ENCODE measurements around the gene LDLRAD3.

LDLRAD3 gene

GRCh38 chr11:36061471-36061870, 117.6 kb downstream of the LDLRAD3 start:
- Mint-ChIP-seq H3K9me3 (peaks cover 4% of the 10 kb centered on the region), H3K27me3 (peaks cover 14% of the 10 kb centered on the region), H3K4me3 (no peak overlapping the region), H3K4me1 (ENCODE audit: low read depth) (no peaks in the 10 kb centered on the region), H3K27ac (no peak overlapping the region), H3K36me3 (ENCODE audit: low read depth) (no peaks in the 10 kb centered on the region)

DNA sequence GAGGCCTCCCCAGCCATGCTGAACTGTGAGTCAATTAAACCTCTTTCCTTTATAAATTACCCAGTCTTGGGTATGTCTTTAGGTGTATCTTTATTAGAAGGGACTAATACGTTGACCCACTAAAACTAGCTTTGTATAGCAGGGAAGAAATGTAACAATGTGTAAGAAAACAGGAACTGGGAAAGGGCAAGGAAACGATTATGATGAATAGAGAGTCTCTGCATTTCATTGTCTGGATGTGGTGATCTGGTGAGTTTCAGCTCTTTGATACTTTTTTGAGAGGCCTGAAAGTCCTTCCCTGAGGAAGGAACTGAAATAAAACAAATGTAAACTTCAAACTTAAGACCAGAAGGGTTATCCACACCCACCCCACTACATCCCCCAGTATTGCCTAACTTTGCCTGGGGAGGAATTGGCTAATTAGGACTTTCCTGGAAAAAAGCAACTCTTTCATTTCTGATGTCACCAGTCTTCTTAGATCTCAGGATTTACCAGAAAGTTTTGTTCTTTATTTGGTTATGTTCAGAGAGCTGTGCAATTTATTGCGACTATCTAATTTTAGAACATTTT, 119.0 kb downstream of the LDLRAD3 start:
- Mint-ChIP-seq H3K4me1 (ENCODE audit: low read depth) (no peaks in the 10 kb centered on the region), H3K9me3 (peaks cover 9% of the 10 kb centered on the region), H3K27me3 (peaks cover 20% of the 10 kb centered on the region), H3K36me3 (ENCODE audit: low read depth) (no peaks in the 10 kb centered on the region), H3K27ac (no peak overlapping the region), H3K4me3 (no peak overlapping the region)

GRCh38 chr11:36065436-36065835, 121.6 kb downstream of the LDLRAD3 start:
- H3K4me1 Mint-ChIP-seq (ENCODE audit: low read depth) = no peaks in the 10 kb centered on the region
- H3K27ac Mint-ChIP-seq = no peak overlapping the region
- H3K27me3 Mint-ChIP-seq = peaks cover 12% of the 10 kb centered on the region
- no peaks in the 10 kb centered on the region for H3K36me3 Mint-ChIP-seq (ENCODE audit: low read depth)
- H3K9me3 Mint-ChIP-seq = peaks cover 5% of the 10 kb centered on the region
- no peak overlapping the region for H3K4me3 Mint-ChIP-seq

DNA sequence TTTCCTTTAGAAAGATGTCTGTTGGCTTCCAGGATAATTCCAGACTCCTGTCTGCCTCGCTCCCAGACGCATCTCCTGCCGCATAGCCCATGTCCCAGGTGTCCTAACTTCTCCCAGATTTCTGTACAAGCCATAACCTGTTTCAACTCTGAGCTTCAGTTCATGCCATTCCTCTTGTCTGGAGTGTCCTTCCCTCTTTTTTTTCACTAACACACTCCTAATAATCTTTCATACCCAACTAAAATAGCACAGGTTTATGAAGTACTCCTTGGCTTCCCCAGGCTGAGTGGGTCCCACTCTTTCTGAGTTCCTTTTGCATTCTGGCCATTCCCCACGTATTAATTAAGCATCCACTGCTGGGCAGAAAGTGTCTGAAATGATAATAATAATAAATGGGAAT, 123.0 kb downstream of the LDLRAD3 start:
- Mint-ChIP-seq H3K4me3 (no peak overlapping the region), H3K4me1 (ENCODE audit: low read depth) (no peaks in the 10 kb centered on the region), H3K27ac (no peak overlapping the region), H3K36me3 (ENCODE audit: low read depth) (no peaks in the 10 kb centered on the region), H3K27me3 (peaks cover 12% of the 10 kb centered on the region), H3K9me3 (peaks cover 5% of the 10 kb centered on the region)

- H3K27ac Mint-ChIP-seq = no peak overlapping the region
- no peaks in the 10 kb centered on the region for H3K4me1 Mint-ChIP-seq (ENCODE audit: low read depth)
- peaks cover 16% of the 10 kb centered on the region for H3K27me3 Mint-ChIP-seq
- H3K36me3 Mint-ChIP-seq (ENCODE audit: low read depth) = no peaks in the 10 kb centered on the region
- H3K9me3 Mint-ChIP-seq = peaks cover 5% of the 10 kb centered on the region
- no peak overlapping the region for H3K4me3 Mint-ChIP-seq
Observed at GRCh38 chr11:36069576-36070212, 125.8 kb downstream of the LDLRAD3 start.

DNA sequence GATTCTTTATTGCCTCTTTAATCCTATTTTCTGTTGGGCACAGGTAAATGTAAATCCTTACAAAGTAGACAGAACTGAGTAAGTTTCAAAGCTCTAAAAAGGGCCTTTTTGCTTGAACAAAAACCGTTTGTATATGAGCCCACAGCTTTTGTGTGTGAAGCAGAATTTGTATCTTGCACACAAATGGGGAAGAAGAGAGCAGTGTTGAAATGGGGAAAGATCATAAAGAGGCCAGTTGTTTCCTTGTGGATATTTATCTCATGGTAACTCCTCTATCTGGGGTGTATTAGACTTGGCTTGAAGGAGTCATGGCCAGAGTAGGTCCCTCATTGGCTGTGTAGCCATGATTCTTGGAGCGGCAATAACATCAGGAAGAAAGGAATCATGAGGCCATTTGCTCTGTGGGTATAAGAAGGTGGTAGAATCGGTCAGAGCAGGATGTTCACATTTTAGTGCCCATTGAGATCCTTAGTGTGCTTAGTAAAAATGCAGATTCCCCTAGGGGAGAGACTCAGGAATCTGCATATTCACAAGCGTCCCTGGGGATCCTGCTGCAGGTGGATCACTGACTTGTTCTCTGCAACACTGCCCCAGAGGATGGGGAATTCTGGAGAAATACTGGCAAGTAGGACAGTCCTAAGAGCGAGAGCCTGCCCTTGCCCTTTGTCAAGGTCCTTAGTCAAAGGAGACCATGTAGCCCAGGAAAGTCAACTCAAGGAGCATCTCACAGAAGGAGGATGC, 126.5 kb downstream of the LDLRAD3 start:
- peaks cover 5% of the 10 kb centered on the region for H3K9me3 Mint-ChIP-seq
- H3K36me3 Mint-ChIP-seq (ENCODE audit: low read depth) = no peaks in the 10 kb centered on the region
- H3K27ac Mint-ChIP-seq = no peak overlapping the region
- peaks cover 13% of the 10 kb centered on the region for H3K27me3 Mint-ChIP-seq
- no peaks in the 10 kb centered on the region for H3K4me1 Mint-ChIP-seq (ENCODE audit: low read depth)
- H3K4me3 Mint-ChIP-seq = no peak overlapping the region

GRCh38 chr11:36070954-36071330, 127.1 kb downstream of the LDLRAD3 start:
- Mint-ChIP-seq H3K4me3 (no peak overlapping the region), H3K4me1 (ENCODE audit: low read depth) (no peaks in the 10 kb centered on the region), H3K9me3 (peaks cover 5% of the 10 kb centered on the region), H3K27ac (no peak overlapping the region), H3K36me3 (ENCODE audit: low read depth) (no peaks in the 10 kb centered on the region), H3K27me3 (peaks cover 13% of the 10 kb centered on the region)

DNA sequence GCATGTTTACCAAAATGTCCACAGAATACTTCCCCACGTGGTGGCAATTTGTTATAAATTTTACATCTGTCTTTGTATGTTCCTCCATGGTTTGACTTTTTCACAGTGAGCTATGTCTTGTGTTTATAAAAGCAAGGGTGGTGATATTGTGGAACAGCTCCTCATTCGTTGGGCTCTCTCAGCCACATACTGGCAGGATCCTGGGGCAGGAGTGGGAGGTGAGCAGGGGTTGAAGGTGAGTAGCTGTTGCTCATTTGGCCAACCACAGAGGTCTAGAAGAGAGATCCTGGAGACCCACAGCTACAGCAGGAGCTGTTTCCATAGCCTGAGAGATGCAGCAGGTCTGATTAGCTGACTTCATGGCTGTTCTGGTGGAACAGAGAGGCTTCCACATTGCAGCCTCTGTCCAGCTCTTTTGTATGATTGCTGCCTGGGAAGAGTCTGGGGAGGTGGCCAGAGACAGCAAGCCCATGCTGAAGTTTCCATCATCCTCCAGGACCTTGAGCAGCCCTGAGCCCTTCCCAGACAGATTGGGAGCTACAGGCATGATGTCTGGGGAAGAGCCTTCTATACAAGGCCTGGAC, 128.1 kb downstream of the LDLRAD3 start:
- no peak overlapping the region for H3K4me3 Mint-ChIP-seq
- no peaks in the 10 kb centered on the region for H3K4me1 Mint-ChIP-seq (ENCODE audit: low read depth)
- H3K9me3 Mint-ChIP-seq = peaks cover under 1% of the 10 kb centered on the region
- H3K27ac Mint-ChIP-seq = no peak overlapping the region
- peaks cover 9% of the 10 kb centered on the region for H3K27me3 Mint-ChIP-seq
- H3K36me3 Mint-ChIP-seq (ENCODE audit: low read depth) = no peaks in the 10 kb centered on the region

DNA sequence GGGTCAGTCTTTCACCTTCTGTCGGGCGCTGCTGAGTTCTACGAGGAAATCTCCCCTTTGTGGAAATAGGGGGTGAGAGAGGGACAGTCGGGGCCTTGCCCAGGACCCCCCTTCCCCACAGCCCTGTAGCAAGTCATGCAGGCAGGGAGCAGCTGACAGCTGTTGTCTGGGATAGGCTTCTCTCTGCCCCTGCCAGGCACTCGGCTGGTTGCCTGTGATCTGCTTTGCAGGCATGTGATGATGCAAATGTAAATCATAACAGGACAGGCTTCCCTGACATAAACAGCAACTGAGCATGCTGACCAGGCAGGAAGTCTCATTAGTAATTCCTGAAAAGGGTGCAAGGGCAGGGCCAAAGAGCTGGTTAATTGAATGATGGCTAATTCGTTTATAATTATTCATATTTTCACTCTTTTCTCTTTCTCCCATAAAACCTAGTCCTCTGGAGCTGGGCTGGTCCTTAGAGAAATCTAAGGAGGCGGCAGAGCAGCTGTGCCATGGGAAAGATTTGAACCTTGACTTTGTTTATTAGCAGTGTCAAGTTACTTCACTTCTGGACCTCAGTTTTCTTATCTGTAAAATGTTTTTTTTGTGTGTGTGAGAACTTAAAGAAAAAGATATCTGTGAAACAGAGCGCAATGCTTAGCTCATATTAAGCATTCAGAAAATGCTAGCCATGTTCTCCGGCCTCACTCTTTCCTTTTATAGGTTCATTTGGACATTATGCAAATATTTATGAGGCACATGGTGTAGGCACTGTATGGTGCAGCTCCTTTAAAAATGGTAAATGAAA, 129.7 kb downstream of the LDLRAD3 start:
- Mint-ChIP-seq H3K27ac (no peak overlapping the region), H3K27me3 (peaks cover 5% of the 10 kb centered on the region), H3K9me3 (no peaks in the 10 kb centered on the region), H3K4me3 (no peak overlapping the region), H3K36me3 (ENCODE audit: low read depth) (no peaks in the 10 kb centered on the region), H3K4me1 (ENCODE audit: low read depth) (no peaks in the 10 kb centered on the region)

DNA sequence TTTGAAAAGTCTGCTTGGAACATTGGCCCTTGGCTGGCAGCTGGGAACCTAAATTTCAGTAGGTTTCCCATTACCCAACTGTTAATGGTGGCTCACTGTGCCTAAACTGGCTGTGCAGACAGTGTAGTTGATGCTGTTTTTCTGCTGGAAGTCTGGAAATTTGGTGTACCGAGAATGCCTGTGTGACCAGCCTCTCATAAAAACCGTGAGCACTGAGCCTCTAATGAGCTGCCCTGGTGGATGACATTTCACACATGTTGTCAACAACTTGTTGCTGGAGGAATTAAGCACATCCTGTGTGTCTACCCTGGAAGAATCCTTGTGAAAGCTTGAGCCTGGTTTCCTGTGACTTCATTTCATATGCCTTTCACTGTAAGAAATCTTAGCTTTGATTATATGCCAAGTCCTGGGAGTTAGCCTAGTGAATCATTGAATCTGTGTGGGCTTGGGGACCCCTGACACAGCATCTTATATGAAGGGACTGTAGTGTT, 131.1 kb downstream of the LDLRAD3 start:
- H3K4me3 Mint-ChIP-seq = no peak overlapping the region
- H3K27ac Mint-ChIP-seq = no peak overlapping the region
- H3K36me3 Mint-ChIP-seq (ENCODE audit: low read depth) = no peaks in the 10 kb centered on the region
- peaks cover 5% of the 10 kb centered on the region for H3K27me3 Mint-ChIP-seq
- H3K4me1 Mint-ChIP-seq (ENCODE audit: low read depth) = no peaks in the 10 kb centered on the region
- no peaks in the 10 kb centered on the region for H3K9me3 Mint-ChIP-seq

- no peak overlapping the region for H3K4me3 Mint-ChIP-seq
- H3K27ac Mint-ChIP-seq = no peak overlapping the region
- H3K36me3 Mint-ChIP-seq (ENCODE audit: low read depth) = no peaks in the 10 kb centered on the region
- peaks cover 5% of the 10 kb centered on the region for H3K27me3 Mint-ChIP-seq
- no peaks in the 10 kb centered on the region for H3K9me3 Mint-ChIP-seq
- H3K4me1 Mint-ChIP-seq (ENCODE audit: low read depth) = no peaks in the 10 kb centered on the region
Observed at GRCh38 chr11:36077368-36077767, 133.5 kb downstream of the LDLRAD3 start.

DNA sequence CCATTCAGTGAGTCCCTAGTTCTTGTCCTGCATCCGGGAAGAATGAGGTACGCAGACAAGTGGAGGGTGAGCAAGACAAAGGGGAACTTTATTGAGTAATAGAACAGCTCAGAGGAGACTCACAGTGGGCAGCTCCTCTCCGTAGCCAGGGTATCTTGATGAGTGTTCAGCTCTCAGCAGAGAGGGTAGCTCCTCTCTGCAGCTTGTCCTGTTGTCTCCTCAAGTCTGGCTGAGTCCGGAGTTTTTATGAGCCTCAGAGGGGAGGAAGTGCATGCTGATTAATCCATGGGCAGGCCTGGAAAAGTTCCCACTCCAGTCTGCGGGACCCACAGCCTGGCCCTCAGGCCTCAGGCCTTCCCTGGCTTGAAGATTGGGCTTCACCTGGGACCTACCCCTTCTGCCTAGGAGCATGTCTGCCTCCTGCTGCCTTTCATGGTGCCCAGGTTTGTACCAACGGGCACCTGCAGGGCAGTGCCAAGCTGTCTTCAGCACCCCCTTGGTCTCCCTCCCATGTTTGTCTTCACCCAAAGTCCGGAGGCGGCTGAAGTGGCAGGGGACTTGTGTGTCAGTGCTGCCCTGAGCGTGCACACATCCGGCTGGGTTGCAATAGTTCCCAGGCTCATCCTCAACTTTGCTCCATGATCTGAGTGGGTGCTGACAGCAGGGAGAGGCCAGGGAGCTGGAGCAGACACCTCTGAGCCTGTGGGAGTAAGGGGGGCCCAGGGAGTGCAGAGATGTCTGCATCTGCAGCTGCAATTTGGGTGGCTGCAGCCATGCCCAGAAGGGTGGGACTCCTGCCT, 134.2 kb downstream of the LDLRAD3 start:
- H3K4me3 Mint-ChIP-seq = no peak overlapping the region
- H3K27me3 Mint-ChIP-seq = peaks cover 5% of the 10 kb centered on the region
- H3K27ac Mint-ChIP-seq = no peak overlapping the region
- no peaks in the 10 kb centered on the region for H3K4me1 Mint-ChIP-seq (ENCODE audit: low read depth)
- no peaks in the 10 kb centered on the region for H3K36me3 Mint-ChIP-seq (ENCODE audit: low read depth)
- H3K9me3 Mint-ChIP-seq = no peaks in the 10 kb centered on the region

GRCh38 chr11:36078686-36079055, 134.8 kb downstream of the LDLRAD3 start:
- H3K27me3 Mint-ChIP-seq = peaks cover 5% of the 10 kb centered on the region
- H3K9me3 Mint-ChIP-seq = no peaks in the 10 kb centered on the region
- H3K4me1 Mint-ChIP-seq (ENCODE audit: low read depth) = no peaks in the 10 kb centered on the region
- no peak overlapping the region for H3K27ac Mint-ChIP-seq
- H3K36me3 Mint-ChIP-seq (ENCODE audit: low read depth) = no peaks in the 10 kb centered on the region
- H3K4me3 Mint-ChIP-seq = no peak overlapping the region

All from stimulated activated naive CD8-positive, alpha-beta T cell treated with anti-CD3 and anti-CD28 coated beads, Interleukin-15, Interleukin-2, amounts not matched to agents 100 ng/mL and 50 ng/mL, for 24 hours (primary cell).